Calu3 (cell line): ENCODE data around the gene AJAP1. TPM values are rescaled to one million over a fixed set of nuclear protein-coding genes. Genes with fewer than 3 reads are reported as not detected.

Source experiments
- BruUV-seq: library from RNA; stranded (reverse); fragments of 400-500 nt; replicated peaks from 2 replicates; lab custom pipeline; 2021; lab: Mats Ljungman, UMichigan
- CTCF ChIA-PET: fragments of 300-600 bp; sonication (Branson Sonifier 250); formaldehyde crosslinking; loops from one replicate; lab custom pipeline; 2022; ENCODE audit warnings: antibody characterized with exemption; lab: Charles Lee
- DNase-seq: peaks from one replicate; pipeline ENCODE4 v3.0.0; 2022
- H3K27ac Mint-ChIP-seq: one replicate; pipeline ENCODE4 v1.8.0; 2022; ENCODE audit warnings: mixed read lengths; ENCODE audit not compliant: unreplicated experiment
- H3K27me3 Mint-ChIP-seq: one replicate; pipeline ENCODE4 v1.8.0; 2022; ENCODE audit warnings: mixed read lengths; ENCODE audit not compliant: unreplicated experiment
- H3K36me3 Mint-ChIP-seq: one replicate; pipeline ENCODE4 v1.8.0; 2022; ENCODE audit warnings: mild to moderate bottlenecking, moderate library complexity, mixed read lengths; ENCODE audit not compliant: insufficient read depth, unreplicated experiment
- H3K4me1 Mint-ChIP-seq: one replicate; pipeline ENCODE4 v1.8.0; 2022; ENCODE audit warnings: mild to moderate bottlenecking, low read depth, mixed read lengths; ENCODE audit not compliant: unreplicated experiment
- H3K4me3 Mint-ChIP-seq: one replicate; pipeline ENCODE4 v1.8.0; 2022; ENCODE audit warnings: mild to moderate bottlenecking, low read depth, moderate library complexity, mixed read lengths; ENCODE audit not compliant: unreplicated experiment
- H3K9me3 Mint-ChIP-seq: one replicate; pipeline ENCODE4 v1.8.0; 2022; ENCODE audit warnings: low read depth, mixed read lengths; ENCODE audit not compliant: unreplicated experiment
- intact Hi-C: fragments of 100-400 bp; cut with micrococcal nuclease; formaldehyde crosslinking; loops from one replicate; pipeline ENCODE4 v1.10.0; 2022; ENCODE audit not compliant: unreplicated experiment
- total RNA-seq: library from RNA; stranded (reverse); gene quantifications from 2 replicates; pipeline ENCODE4 v1.2.3, GENCODE V29; 2022
- TF ChIP-seq, protein P1 (sequence below): fragments of 200-600 bp; IDR thresholded peaks from one replicate; pipeline ENCODE4 v1.8.0; 2022; ENCODE audit warnings: antibody characterized with exemption; ENCODE audit not compliant: unreplicated experiment

AJAP1 gene
- total RNA-seq, 1 experiment from 2014 or later: not detected

DNA sequence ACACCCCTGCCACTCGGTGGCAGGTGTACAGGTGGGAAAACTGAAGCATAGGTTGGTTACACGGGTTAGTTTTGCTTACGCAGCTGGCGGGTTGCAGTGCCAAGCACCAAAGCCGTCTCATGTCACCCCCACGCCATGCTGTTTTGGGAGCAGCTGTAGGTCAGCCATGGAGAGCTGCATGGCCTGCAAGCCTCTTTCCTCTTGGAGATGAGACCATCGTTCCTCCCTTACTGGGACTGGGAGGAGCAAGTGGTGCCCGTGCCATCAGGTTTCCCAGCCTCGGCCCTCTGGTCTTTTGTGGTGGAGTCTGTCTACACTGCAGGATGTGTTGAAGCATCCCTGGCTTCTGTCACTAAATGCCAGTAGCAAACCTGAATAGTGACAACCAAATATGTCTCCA, 46.9 kb downstream of the AJAP1 start:
- no peaks in the 10 kb centered on the region for H3K4me1 Mint-ChIP-seq
- H3K4me3 Mint-ChIP-seq: no peak overlapping the region
- H3K27me3 Mint-ChIP-seq: no peaks in the 10 kb centered on the region
- BruUV-seq: no TSS peak
- H3K36me3 Mint-ChIP-seq: no peaks in the 10 kb centered on the region
- CTCF ChIA-PET: no interaction called here
- peaks cover 3% of the 10 kb centered on the region for H3K9me3 Mint-ChIP-seq
- DNase-seq: no peak
- TF ChIP-seq, protein P1, sequence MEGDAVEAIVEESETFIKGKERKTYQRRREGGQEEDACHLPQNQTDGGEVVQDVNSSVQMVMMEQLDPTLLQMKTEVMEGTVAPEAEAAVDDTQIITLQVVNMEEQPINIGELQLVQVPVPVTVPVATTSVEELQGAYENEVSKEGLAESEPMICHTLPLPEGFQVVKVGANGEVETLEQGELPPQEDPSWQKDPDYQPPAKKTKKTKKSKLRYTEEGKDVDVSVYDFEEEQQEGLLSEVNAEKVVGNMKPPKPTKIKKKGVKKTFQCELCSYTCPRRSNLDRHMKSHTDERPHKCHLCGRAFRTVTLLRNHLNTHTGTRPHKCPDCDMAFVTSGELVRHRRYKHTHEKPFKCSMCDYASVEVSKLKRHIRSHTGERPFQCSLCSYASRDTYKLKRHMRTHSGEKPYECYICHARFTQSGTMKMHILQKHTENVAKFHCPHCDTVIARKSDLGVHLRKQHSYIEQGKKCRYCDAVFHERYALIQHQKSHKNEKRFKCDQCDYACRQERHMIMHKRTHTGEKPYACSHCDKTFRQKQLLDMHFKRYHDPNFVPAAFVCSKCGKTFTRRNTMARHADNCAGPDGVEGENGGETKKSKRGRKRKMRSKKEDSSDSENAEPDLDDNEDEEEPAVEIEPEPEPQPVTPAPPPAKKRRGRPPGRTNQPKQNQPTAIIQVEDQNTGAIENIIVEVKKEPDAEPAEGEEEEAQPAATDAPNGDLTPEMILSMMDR: no peak
- no peak overlapping the region for H3K27ac Mint-ChIP-seq
- intact Hi-C loops: no loop called here

DNA sequence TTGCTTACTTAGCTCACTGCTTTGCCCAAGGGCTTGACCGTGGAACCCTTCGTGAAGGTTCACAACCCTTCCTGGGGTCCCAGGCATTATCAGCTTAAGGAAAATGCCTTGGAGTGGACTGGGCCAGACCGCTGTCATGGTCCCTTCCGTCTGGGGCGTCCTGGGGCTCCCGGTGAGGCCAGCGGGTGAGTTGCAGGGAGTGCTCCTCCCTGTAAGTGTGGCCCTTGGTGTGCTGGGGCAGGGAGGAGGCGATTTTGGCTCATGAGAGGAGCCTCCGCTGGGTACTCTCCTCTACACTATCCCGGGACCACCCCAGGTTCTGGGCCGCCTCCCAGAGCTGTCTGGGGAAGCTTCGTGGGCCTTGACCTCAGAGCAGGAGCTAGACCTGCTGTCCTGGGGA, 48.1 kb downstream of the AJAP1 start:
- intact Hi-C loops: no loop called here
- Mint-ChIP-seq H3K36me3 (no peaks in the 10 kb centered on the region), H3K27ac (no peak overlapping the region), H3K4me3 (no peak overlapping the region), H3K27me3 (no peaks in the 10 kb centered on the region), H3K9me3 (peaks cover 5% of the 10 kb centered on the region), H3K4me1 (no peaks in the 10 kb centered on the region)
- TF ChIP-seq, protein P1: no peak
- CTCF ChIA-PET: no interaction called here
- DNase-seq: no peak
- no TSS peak for BruUV-seq

DNA sequence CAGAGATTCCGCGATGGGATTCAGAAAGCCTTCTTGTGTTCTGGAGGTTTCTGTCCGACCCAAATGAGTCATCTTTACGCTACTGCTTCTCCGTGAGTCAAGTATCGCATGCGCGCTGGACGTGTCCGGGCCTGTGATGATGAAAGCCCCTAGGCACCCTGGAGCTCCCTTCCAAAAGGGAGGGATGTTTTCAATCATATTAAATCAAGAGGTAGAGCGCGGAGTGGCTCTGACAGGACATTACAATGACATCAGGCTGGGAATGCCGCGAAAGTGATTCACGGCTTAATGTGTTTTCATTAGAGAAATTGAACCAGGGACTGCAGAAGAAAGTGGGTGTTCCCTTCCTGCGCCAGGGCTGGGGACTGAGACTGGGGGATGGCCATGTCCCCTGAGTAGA, 48.5 kb downstream of the AJAP1 start:
- intact Hi-C loops: no loop called here
- no peak overlapping the region for H3K4me3 Mint-ChIP-seq
- BruUV-seq: no TSS peak
- DNase-seq: no peak
- CTCF ChIA-PET: no interaction called here
- TF ChIP-seq, protein P1: no peak
- no peaks in the 10 kb centered on the region for H3K27me3 Mint-ChIP-seq
- H3K27ac Mint-ChIP-seq: no peak overlapping the region
- H3K36me3 Mint-ChIP-seq: no peaks in the 10 kb centered on the region
- no peaks in the 10 kb centered on the region for H3K4me1 Mint-ChIP-seq
- peaks cover 5% of the 10 kb centered on the region for H3K9me3 Mint-ChIP-seq

DNA sequence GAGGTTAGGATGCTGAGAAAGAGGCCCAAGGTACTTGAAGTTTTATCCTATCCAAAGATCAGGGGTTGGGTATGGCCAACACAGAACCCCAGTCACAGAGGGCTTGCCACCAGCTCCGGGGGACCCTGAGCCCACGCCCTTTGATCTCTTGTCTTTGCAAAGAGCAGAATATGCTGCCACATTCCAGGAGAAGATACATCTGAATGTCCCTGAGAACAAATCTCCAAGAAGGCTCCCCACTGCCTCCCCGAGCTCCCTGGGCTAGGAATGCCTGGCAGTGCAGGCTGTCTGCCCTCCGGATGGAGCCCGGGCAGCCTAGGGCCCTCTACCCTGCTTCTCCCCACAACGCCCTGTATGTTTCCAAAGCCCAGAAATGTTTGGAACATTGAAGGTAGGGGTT, 49.2 kb downstream of the AJAP1 start:
- intact Hi-C loops: no loop called here
- no peaks in the 10 kb centered on the region for H3K36me3 Mint-ChIP-seq
- no peaks in the 10 kb centered on the region for H3K27me3 Mint-ChIP-seq

More for the DNA sequence above, 49.2 kb downstream of the AJAP1 start:
- no peak for DNase-seq
- CTCF ChIA-PET: no interaction called here
- Mint-ChIP-seq H3K4me1 (no peaks in the 10 kb centered on the region), H3K27ac (no peak overlapping the region), H3K9me3 (peaks cover 5% of the 10 kb centered on the region), H3K4me3 (no peak overlapping the region)
- TF ChIP-seq, protein P1: no peak
- BruUV-seq: no TSS peak
